Measurements from ENCODE around the gene ITGA1.
"Not testable (repeated sequence)": the region's sequence is repeated elsewhere in the genome, so short reads cannot be mapped to it uniquely, and the experiment has no call there.

ITGA1 gene

GRCh38 chr5:52825826-52826225 lies 38.1 kb downstream of the ITGA1 start:
- DNase-seq (ENCODE audit: insufficient read length, low spot score), result no peak
- FAIRE-seq, result no peak

- FAIRE-seq (peak; percentile 76), DNase-seq (ENCODE audit: insufficient read length, low spot score) (no peak)
Observed at GRCh38 chr5:52827815-52828214, 40.1 kb downstream of the ITGA1 start.

- FAIRE-seq (no peak), DNase-seq (ENCODE audit: insufficient read length, low spot score) (no peak)
Observed at GRCh38 chr5:52829664-52830063, 41.9 kb downstream of the ITGA1 start.

- DNase-seq (ENCODE audit: insufficient read length, low spot score) (no peak), FAIRE-seq (peak; percentile 54)
Observed at GRCh38 chr5:52830650-52831049, 42.9 kb downstream of the ITGA1 start.

GRCh38 chr5:52831786-52832511 lies 44.2 kb downstream of the ITGA1 start:
- FAIRE-seq, result peak; percentile 49
- no peak for DNase-seq (ENCODE audit: insufficient read length, low spot score)

- FAIRE-seq (no peak), DNase-seq (ENCODE audit: insufficient read length, low spot score) (no peak)
Observed at GRCh38 chr5:52834320-52834719, 46.6 kb downstream of the ITGA1 start.

GRCh38 chr5:52837068-52837467 lies 49.4 kb downstream of the ITGA1 start:
- FAIRE-seq, result peak; percentile 40

GRCh38 chr5:52837591-52838001 lies 49.9 kb downstream of the ITGA1 start:
- no peak for DNase-seq (ENCODE audit: insufficient read length, low spot score)
- FAIRE-seq, result peak; percentile 60

More at GRCh38 chr5:52837068-52837467, 49.4 kb downstream of the ITGA1 start:
- DNase-seq (ENCODE audit: insufficient read length, low spot score), result no peak

GRCh38 chr5:52838326-52839015 lies 50.8 kb downstream of the ITGA1 start:
- FAIRE-seq (peak; percentile 52), DNase-seq (ENCODE audit: insufficient read length, low spot score) (no peak)

- FAIRE-seq (no peak), DNase-seq (ENCODE audit: insufficient read length, low spot score) (no peak)
Observed at GRCh38 chr5:52839285-52839684, 51.6 kb downstream of the ITGA1 start.

- DNase-seq (ENCODE audit: insufficient read length, low spot score) (no peak), FAIRE-seq (peak; percentile 48)
Observed at GRCh38 chr5:52840277-52841050, 52.7 kb downstream of the ITGA1 start.

- FAIRE-seq (no peak), DNase-seq (ENCODE audit: insufficient read length, low spot score) (no peak)
Observed at GRCh38 chr5:52841114-52841513, 53.4 kb downstream of the ITGA1 start.

- DNase-seq (ENCODE audit: insufficient read length, low spot score), result no peak
- FAIRE-seq, result peak; percentile 20
Observed at GRCh38 chr5:52842111-52842510, 54.4 kb downstream of the ITGA1 start.

- FAIRE-seq, result peak; percentile 26
- DNase-seq (ENCODE audit: insufficient read length, low spot score), result peak; percentile 25
Observed at GRCh38 chr5:52844885-52845284, 57.2 kb downstream of the ITGA1 start.

- DNase-seq (ENCODE audit: insufficient read length, low spot score), result no peak
- peak; percentile 71 for FAIRE-seq
Observed at GRCh38 chr5:52846182-52846842, 58.6 kb downstream of the ITGA1 start.

- DNase-seq (ENCODE audit: insufficient read length, low spot score); FAIRE-seq: not testable (repeated sequence)
Observed at GRCh38 chr5:52848688-52849087, 61.0 kb downstream of the ITGA1 start.

GRCh38 chr5:52849544-52849943 lies 61.8 kb downstream of the ITGA1 start:
- DNase-seq (ENCODE audit: insufficient read length, low spot score) (no peak), FAIRE-seq (no peak)

GRCh38 chr5:52853650-52854049 lies 65.9 kb downstream of the ITGA1 start:
- DNase-seq (ENCODE audit: insufficient read length, low spot score) (no peak), FAIRE-seq (peak; percentile 76)

GRCh38 chr5:52854301-52854700 lies 66.6 kb downstream of the ITGA1 start:
- no peak for FAIRE-seq
- DNase-seq (ENCODE audit: insufficient read length, low spot score), result no peak

GRCh38 chr5:52854949-52855348 lies 67.2 kb downstream of the ITGA1 start:
- FAIRE-seq, result no peak
- DNase-seq (ENCODE audit: insufficient read length, low spot score), result no peak

GRCh38 chr5:52856564-52856963 lies 68.8 kb downstream of the ITGA1 start:
- DNase-seq (ENCODE audit: insufficient read length, low spot score) (no peak), FAIRE-seq (no peak)

Data from HTR-8/SVneo (cell line).